ENCODE measurements around the gene MRPL23. TPM values are rescaled to one million over a fixed set of nuclear protein-coding genes. Genes with fewer than 3 reads are reported as not detected.

The MRPL23 gene
- total RNA-seq, 1 experiment from 2014 or later: 83.8 TPM

DNA sequence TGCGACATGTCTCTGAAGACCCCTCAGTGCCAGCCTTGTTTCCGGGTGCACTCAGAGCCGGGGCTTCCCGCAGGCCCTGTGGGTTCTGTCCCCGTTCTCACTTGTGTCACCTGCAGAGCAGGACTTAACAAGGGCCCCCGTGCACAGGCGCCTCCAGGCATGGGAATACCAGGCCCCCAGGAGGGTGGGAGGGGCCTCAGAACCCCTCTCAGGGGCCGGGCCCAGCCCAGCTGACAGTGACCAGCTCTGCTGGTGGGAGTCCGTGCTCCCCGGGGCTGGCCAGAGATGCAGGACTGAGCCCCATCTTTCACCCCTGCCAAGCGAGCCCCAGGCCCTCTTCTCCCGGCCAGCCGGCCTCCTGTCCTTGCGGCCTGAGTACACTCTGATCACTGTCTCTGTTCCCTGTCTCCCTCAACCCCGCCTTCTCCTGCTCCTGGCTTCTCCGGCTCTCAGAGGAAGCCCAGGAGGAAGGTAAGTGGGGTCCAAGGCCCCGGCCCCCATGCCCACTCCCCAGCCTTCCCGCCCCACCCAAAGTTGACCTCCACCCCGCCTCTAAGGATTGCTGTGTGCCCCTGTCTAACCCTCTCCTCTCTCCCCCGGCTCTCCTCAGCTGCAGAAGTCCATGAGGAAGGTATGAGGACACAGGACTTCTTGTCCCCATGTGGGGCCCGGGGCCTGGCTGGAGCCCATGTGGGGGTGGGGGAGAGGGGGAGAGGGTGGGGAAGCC is 22.3 kb upstream of the MRPL23 start:
- CTCF ChIA-PET: no interaction called here

DNA sequence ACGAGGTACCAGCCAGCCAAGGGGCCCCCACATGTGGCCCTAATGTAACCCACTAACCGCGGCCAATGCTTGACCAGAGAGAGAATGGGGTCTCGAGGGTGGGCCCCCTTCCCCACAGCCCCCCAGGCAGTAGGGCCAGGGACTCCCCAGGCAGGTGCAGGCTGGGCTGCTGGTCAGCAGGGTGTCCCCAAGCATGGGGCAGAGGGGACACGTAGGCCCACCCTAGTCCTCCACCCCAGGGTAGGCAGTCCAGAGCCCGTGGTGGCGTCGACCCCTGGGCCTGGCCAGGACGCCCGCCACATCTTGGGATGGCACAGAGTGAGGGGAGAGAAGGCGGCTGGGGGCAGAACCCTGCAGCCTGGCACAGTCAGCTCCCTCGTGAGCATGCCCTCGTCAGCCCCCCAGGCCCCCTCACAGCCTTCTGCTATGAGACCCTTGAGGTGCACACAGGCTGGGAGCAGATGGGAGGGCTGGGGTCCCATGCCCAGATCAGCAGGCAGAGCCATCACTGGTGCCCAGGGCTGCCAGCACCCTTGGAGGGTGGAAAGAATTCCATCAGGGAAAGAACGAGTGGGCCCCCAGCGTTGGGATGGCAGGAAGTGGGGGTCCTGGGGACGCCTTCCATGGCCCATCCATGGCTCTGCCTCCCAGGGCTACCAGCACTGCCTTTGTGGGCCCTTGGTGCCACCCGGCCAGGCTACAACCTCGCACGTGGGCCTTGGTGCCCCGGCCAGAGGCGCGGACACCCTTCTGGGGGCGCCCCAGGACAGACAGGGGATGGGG is 21.6 kb upstream of the MRPL23 start:
- no peaks in the 10 kb centered on the region for H3K4me1 ChIP-seq (ENCODE audit: insufficient read depth, low read length, poor library complexity, severe bottlenecking)
- POLR2A ChIA-PET (ENCODE audit: low non-redundant PET): no interaction called here
- CTCF ChIA-PET: no interaction called here
- H3K9me3 ChIP-seq (ENCODE audit: low read depth, low read length, poor library complexity, severe bottlenecking): no peaks in the 10 kb centered on the region
- no peak for DNase-seq (ENCODE audit: low spot score)
- no TSS peak for BruUV-seq (replicated peaks)
- intact Hi-C loops (cut with micrococcal nuclease; ENCODE audit: unreplicated experiment): no loop called here
- no peak overlapping the region for H3K27ac ChIP-seq (ENCODE audit: low read depth, low read length, poor library complexity, severe bottlenecking)
- no peaks in the 10 kb centered on the region for H3K36me3 ChIP-seq (ENCODE audit: insufficient read depth, low read length, poor library complexity, severe bottlenecking)
- TF ChIP-seq EZH2 (IDR thresholded peaks at IDR 0.05; ENCODE audit: borderline replicate concordance, low read depth, low read length, poor library complexity, severe bottlenecking): no peak
- TF ChIP-seq, protein P1, sequence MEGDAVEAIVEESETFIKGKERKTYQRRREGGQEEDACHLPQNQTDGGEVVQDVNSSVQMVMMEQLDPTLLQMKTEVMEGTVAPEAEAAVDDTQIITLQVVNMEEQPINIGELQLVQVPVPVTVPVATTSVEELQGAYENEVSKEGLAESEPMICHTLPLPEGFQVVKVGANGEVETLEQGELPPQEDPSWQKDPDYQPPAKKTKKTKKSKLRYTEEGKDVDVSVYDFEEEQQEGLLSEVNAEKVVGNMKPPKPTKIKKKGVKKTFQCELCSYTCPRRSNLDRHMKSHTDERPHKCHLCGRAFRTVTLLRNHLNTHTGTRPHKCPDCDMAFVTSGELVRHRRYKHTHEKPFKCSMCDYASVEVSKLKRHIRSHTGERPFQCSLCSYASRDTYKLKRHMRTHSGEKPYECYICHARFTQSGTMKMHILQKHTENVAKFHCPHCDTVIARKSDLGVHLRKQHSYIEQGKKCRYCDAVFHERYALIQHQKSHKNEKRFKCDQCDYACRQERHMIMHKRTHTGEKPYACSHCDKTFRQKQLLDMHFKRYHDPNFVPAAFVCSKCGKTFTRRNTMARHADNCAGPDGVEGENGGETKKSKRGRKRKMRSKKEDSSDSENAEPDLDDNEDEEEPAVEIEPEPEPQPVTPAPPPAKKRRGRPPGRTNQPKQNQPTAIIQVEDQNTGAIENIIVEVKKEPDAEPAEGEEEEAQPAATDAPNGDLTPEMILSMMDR (conservative IDR thresholded peaks at IDR 0.05; ENCODE audit: low read depth, low read length): no peak
- H3K27me3 ChIP-seq (replicated peaks; ENCODE audit: insufficient read depth, low read depth, low read length, poor library complexity): no peaks in the 10 kb centered on the region
- H3K4me3 ChIP-seq (ENCODE audit: low read depth, low read length, poor library complexity, severe bottlenecking): no peak overlapping the region

More for the DNA sequence above, 22.3 kb upstream of the MRPL23 start:
- no peaks in the 10 kb centered on the region for H3K9me3 ChIP-seq (ENCODE audit: low read depth, low read length, poor library complexity, severe bottlenecking)
- no peaks in the 10 kb centered on the region for H3K36me3 ChIP-seq (ENCODE audit: insufficient read depth, low read length, poor library complexity, severe bottlenecking)
- BruUV-seq (replicated peaks): no TSS peak
- no peak for DNase-seq (ENCODE audit: low spot score)
- no peak overlapping the region for H3K27ac ChIP-seq (ENCODE audit: low read depth, low read length, poor library complexity, severe bottlenecking)
- POLR2A ChIA-PET (ENCODE audit: low non-redundant PET): no interaction called here
- no peaks in the 10 kb centered on the region for H3K4me1 ChIP-seq (ENCODE audit: insufficient read depth, low read length, poor library complexity, severe bottlenecking)
- TF ChIP-seq, protein P1 (conservative IDR thresholded peaks at IDR 0.05; ENCODE audit: low read depth, low read length): no peak
- no peak for TF ChIP-seq EZH2 (IDR thresholded peaks at IDR 0.05; ENCODE audit: borderline replicate concordance, low read depth, low read length, poor library complexity, severe bottlenecking)
- intact Hi-C loops (cut with micrococcal nuclease; ENCODE audit: unreplicated experiment): loop anchor here (5.0 kb wide), 1 partner anchor 43 kb away; no protein-coding TSS in a partner anchor
- H3K4me3 ChIP-seq (ENCODE audit: low read depth, low read length, poor library complexity, severe bottlenecking): no peak overlapping the region
- no peaks in the 10 kb centered on the region for H3K27me3 ChIP-seq (replicated peaks; ENCODE audit: insufficient read depth, low read depth, low read length, poor library complexity)

DNA sequence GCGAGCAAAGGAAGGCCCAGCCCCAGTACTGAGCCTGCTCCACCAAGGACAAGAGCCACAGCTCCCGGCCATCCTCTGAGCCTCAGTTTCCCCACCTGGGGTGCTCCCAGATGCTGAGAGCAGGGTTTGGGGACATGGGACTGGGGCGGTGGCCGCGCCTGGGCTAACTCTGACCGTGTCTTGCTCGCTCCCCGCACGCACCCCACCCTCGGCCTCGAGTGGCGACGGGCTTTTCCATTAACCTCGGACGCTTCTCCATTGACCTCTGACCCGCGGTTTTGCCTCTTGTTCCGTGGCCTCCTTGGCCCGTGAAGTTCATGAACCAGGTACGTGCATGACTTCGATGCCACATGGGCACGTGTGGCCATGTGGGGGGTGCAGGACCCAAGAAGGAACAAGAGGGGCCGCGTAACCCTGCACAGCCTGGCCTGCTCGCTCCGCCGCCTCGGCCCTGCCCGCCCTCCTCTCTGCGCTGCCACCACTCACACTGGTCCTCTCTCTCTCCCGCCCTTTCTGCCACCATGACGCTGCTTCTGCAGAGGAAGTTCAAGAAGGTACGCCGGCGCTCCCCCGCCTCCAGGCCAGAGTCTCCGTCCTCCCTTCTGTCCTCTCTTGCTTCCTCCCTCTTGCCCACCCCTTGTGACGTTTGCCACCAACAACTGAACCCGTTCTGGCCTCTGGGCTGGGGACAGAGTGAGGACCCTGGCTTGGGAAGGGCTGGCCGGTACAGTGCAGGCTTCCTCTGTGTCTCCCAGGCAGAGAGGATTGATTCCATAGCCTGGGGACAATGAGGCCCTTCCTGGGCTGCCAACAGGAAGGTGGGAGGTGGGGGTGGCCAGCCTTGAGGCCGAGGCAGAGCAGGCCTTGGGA is 20.7 kb upstream of the MRPL23 start:
- intact Hi-C loops (cut with micrococcal nuclease; ENCODE audit: unreplicated experiment): no loop called here
- TF ChIP-seq, protein P1 (conservative IDR thresholded peaks at IDR 0.05; ENCODE audit: low read depth, low read length): no peak
- TF ChIP-seq EZH2 (IDR thresholded peaks at IDR 0.05; ENCODE audit: borderline replicate concordance, low read depth, low read length, poor library complexity, severe bottlenecking): no peak
- Histone ChIP-seq H3K9me3 (ENCODE audit: low read depth, low read length, poor library complexity, severe bottlenecking) (no peaks in the 10 kb centered on the region), H3K4me3 (ENCODE audit: low read depth, low read length, poor library complexity, severe bottlenecking) (no peak overlapping the region), H3K27ac (ENCODE audit: low read depth, low read length, poor library complexity, severe bottlenecking) (no peak overlapping the region), H3K4me1 (ENCODE audit: insufficient read depth, low read length, poor library complexity, severe bottlenecking) (no peaks in the 10 kb centered on the region), H3K27me3 (replicated peaks; ENCODE audit: insufficient read depth, low read depth, low read length, poor library complexity) (no peaks in the 10 kb centered on the region), H3K36me3 (ENCODE audit: insufficient read depth, low read length, poor library complexity, severe bottlenecking) (no peaks in the 10 kb centered on the region)
- ChIA-PET CTCF (no interaction called here), POLR2A (ENCODE audit: low non-redundant PET) (no interaction called here)
- BruUV-seq (replicated peaks): no TSS peak
- no peak for DNase-seq (ENCODE audit: low spot score)
